OCI-M2 (cell line): ENCODE measurements around the gene PYCARD.
"Not testable (repeated sequence)": the region's sequence is repeated elsewhere in the genome, so short reads cannot be mapped to it uniquely, and the experiment has no call there.

Experiments used
- DNase-seq: peaks from one replicate; lab custom pipeline; 2025; ENCODE audit not compliant: unreplicated experiment; lab: John Stamatoyannopoulos, UW

The PYCARD gene

GRCh38 chr16:31215287-31216162 is 13.0 kb upstream of the PYCARD start:
- DNase-seq = no peak

GRCh38 chr16:31214708-31215286 is 12.2 kb upstream of the PYCARD start:
- DNase-seq = no peak

GRCh38 chr16:31213877-31214707 is 11.5 kb upstream of the PYCARD start, which contains the start of gene TRIM72:
TSS of gene TRIM72 (plus strand) at chr16:31214119. CDS start at chr16:31214739, 620 bp downstream.
- DNase-seq = no peak

GRCh38 chr16:31213342-31213741 is 10.8 kb upstream of the PYCARD start:
- no peak for DNase-seq

GRCh38 chr16:31206776-31207175 is 4.2 kb upstream of the PYCARD start:
- no peak for DNase-seq

GRCh38 chr16:31204871-31205666 is 2.5 kb upstream of the PYCARD start:
- no peak for DNase-seq

- DNase-seq = no peak
Measured at GRCh38 chr16:31201582-31202413, 762 bp downstream of the PYCARD start.

- DNase-seq = no peak
Measured at GRCh38 chr16:31200821-31201568, 1.6 kb downstream of the PYCARD start.

- not testable (repeated sequence) for DNase-seq
Measured at GRCh38 chr16:31200111-31200510, 2.4 kb downstream of the PYCARD start.

- no peak for DNase-seq
Measured at GRCh38 chr16:31199430-31200041, 3.0 kb downstream of the PYCARD start.

- no peak for DNase-seq
Measured at GRCh38 chr16:31198207-31198882, 4.2 kb downstream of the PYCARD start.

- DNase-seq = no peak
Measured at GRCh38 chr16:31196324-31197088, 6.1 kb downstream of the PYCARD start.

- DNase-seq = not testable (repeated sequence)
Measured at GRCh38 chr16:31195861-31196260, 6.7 kb downstream of the PYCARD start.

- DNase-seq = no peak
Measured at GRCh38 chr16:31194898-31195297, 7.7 kb downstream of the PYCARD start.

GRCh38 chr16:31193874-31194273 is 8.7 kb downstream of the PYCARD start:
- no peak for DNase-seq

- DNase-seq = no peak
Measured at GRCh38 chr16:31192856-31193642, 9.5 kb downstream of the PYCARD start.
